Lung (tissue), 12 donors: ENCODE data around the gene LGR5. TPM values are rescaled to one million over a fixed set of nuclear protein-coding genes. Genes with fewer than 3 reads are reported as not detected.

Experiments used
- ATAC-seq: fragments of 200-7000 bp; cut with Tn5 transposase; one replicate; pipeline ENCODE4 v1.9.1; 2020; ENCODE audit warnings: moderate number of reproducible peaks; ENCODE audit not compliant: insufficient read depth, low FRiP score
- DNase-seq, 3 donors: peaks; one replicate each; pipeline ENCODE4 v3.0.0-alpha.2; 2013 to 2017
- H3K27ac ChIP-seq, 2 donors: one replicate each; pipeline ENCODE4 v1.5.1; 2013; ENCODE audit warnings: mild to moderate bottlenecking in 2 of 2, moderate library complexity in 2 of 2, control low read depth in 1 of 2, inconsistent platforms in 1 of 2, low read depth in 1 of 2, low read length in 1 of 2
- H3K27me3 ChIP-seq, 3 donors: one replicate each; pipeline ENCODE4 v1.5.1; 2013; ENCODE audit warnings: low read length in 2 of 3; ENCODE audit not compliant: control insufficient read depth in 3 of 3, insufficient read depth in 3 of 3
- H3K36me3 ChIP-seq, 4 donors: one replicate each; pipeline ENCODE4 v1.5.1; 2013; ENCODE audit warnings: low read length in 4 of 4, mild to moderate bottlenecking in 1 of 4, moderate library complexity in 1 of 4; ENCODE audit not compliant: control insufficient read depth in 4 of 4, insufficient read depth in 4 of 4
- H3K4me1 ChIP-seq, 5 donors: one replicate each; pipeline ENCODE4 v1.5.1; 2013; ENCODE audit warnings: low read length in 5 of 5, mild to moderate bottlenecking in 2 of 5, moderate library complexity in 1 of 5; ENCODE audit not compliant: control insufficient read depth in 5 of 5, insufficient read depth in 5 of 5
- H3K4me3 ChIP-seq: one replicate; pipeline ENCODE4 v1.5.1; 2013; ENCODE audit warnings: mild to moderate bottlenecking, control low read depth, moderate library complexity
- H3K9ac ChIP-seq, 2 donors: one replicate each; pipeline ENCODE4 v1.5.1; 2013; ENCODE audit warnings: low read length in 2 of 2, control low read depth in 1 of 2; ENCODE audit not compliant: insufficient read depth in 1 of 2
- H3K9me3 ChIP-seq, 4 donors: one replicate each; pipeline ENCODE4 v1.5.1; 2013; ENCODE audit warnings: low read length in 3 of 4, mild to moderate bottlenecking in 1 of 4, moderate library complexity in 1 of 4; ENCODE audit not compliant: control insufficient read depth in 4 of 4, insufficient read depth in 3 of 4
- WGBS, 2 donors: extraction: QIAGEN DNeasy Blood & Tissue Kit; methylation state at CpG; one replicate each; pipeline ENCODE4 v1.1.7; 2013; 5-methylcytosine and 5-hydroxymethylcytosine counted together
- polyA plus RNA-seq, 2 donors: library from polyadenylated mRNA; stranded (reverse); fragments of 200-250 nt; gene quantifications; one replicate each; pipeline ENCODE4 v1.2.1, GENCODE V29; 2013
- total RNA-seq, 2 donors: library from RNA; depleted of rRNA in 1 of 2; stranded (reverse); fragments of >200 nt in 1 of 2; gene quantifications; one replicate each; pipeline ENCODE4 v1.2.1, GENCODE V29; 2014 to 2021
- TF ChIP-seq, protein P1 (sequence below): IDR thresholded peaks from 2 replicates; pipeline ENCODE4 v1.5.1; 2012; ENCODE audit warnings: mild to moderate bottlenecking; ENCODE audit errors: control extremely low read depth, extremely low read depth
- donor health status: control.
- donor health status: control.
- donor health status: Bipolar disorder and iron deficiency.
- donor health status: healthy.
- donor health status: DM: yes; HTN: yes; CAD: no.

The LGR5 gene
- total and polyA plus RNA-seq, 4 donors: 0.06 to 1.4 (median 0.21) TPM

DNA sequence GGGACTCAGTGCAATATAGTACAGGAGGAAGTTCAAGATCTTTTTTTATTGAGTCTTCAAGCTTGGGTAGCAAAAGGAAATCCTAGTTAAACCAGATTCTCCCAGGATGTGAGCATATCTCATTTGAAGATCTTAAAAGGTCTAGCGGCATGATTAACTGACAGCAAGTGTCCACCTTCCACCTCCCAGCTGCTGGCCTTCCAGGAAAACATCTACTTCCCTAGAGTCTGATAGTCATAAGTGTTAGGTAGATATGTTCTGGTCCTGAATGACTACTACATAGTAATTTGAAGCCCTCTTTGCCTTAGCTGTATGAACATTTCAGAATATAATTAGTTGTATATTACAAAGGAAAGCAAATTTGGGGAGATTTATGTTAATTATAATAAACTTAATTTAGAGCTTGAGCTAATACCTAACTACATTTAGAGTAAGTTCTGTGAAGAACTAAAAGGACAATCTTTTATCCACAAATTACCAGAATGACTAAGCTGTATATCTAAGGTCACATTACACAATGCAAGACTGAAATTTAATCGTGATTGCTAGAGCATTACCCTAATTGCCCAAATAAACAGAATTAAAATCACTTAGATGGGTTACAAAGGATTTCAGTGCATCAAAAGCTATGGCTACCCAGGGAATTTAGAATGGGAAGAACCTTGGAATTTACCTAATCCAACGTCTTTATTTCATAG, 9.9 kb downstream of the LGR5 start:
- DNase-seq (no peak), ATAC-seq (no peak)
- TF ChIP-seq, protein P1, sequence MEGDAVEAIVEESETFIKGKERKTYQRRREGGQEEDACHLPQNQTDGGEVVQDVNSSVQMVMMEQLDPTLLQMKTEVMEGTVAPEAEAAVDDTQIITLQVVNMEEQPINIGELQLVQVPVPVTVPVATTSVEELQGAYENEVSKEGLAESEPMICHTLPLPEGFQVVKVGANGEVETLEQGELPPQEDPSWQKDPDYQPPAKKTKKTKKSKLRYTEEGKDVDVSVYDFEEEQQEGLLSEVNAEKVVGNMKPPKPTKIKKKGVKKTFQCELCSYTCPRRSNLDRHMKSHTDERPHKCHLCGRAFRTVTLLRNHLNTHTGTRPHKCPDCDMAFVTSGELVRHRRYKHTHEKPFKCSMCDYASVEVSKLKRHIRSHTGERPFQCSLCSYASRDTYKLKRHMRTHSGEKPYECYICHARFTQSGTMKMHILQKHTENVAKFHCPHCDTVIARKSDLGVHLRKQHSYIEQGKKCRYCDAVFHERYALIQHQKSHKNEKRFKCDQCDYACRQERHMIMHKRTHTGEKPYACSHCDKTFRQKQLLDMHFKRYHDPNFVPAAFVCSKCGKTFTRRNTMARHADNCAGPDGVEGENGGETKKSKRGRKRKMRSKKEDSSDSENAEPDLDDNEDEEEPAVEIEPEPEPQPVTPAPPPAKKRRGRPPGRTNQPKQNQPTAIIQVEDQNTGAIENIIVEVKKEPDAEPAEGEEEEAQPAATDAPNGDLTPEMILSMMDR: no peak
- 61 to 67% methylated on average over 3 of the region's 3 CpGs for WGBS, 2 donors
- H3K27ac ChIP-seq: no peak overlapping the region
- peaks cover 0 to 3% (median 0%) of the 10 kb centered on the region in 4 donors for H3K9me3 ChIP-seq
- no peaks in the 10 kb centered on the region for H3K36me3 ChIP-seq
- H3K4me1 ChIP-seq: no peaks in the 10 kb centered on the region
- peaks cover 0 to 14% (median 0%) of the 10 kb centered on the region in 3 donors for H3K27me3 ChIP-seq
- no peak overlapping the region for H3K4me3 ChIP-seq
- no peak overlapping the region for H3K9ac ChIP-seq

GRCh38 chr12:71452006-71452405, 12.4 kb downstream of the LGR5 start:
- H3K27ac ChIP-seq: no peak overlapping the region
- no peak overlapping the region for H3K4me3 ChIP-seq
- H3K36me3 ChIP-seq: no peaks in the 10 kb centered on the region
- H3K9ac ChIP-seq: no peak overlapping the region
- ATAC-seq: no peak
- peaks cover 0 to 3% (median 0%) of the 10 kb centered on the region in 4 donors for H3K9me3 ChIP-seq
- peaks cover 0 to 11% (median 0%) of the 10 kb centered on the region in 3 donors for H3K27me3 ChIP-seq
- WGBS, 2 donors: 53 to 78% methylated on average over 1 of the region's 1 CpG
- H3K4me1 ChIP-seq: no peaks in the 10 kb centered on the region
- TF ChIP-seq, protein P1: no peak
- DNase-seq: no peak

- Histone ChIP-seq H3K9me3 (peaks cover 0 to 3% (median 0%) of the 10 kb centered on the region in 4 donors), H3K36me3 (no peaks in the 10 kb centered on the region), H3K9ac (no peak overlapping the region), H3K27ac (no peak overlapping the region), H3K4me3 (no peak overlapping the region), H3K27me3 (peaks cover 0 to 9% (median 0%) of the 10 kb centered on the region in 3 donors), H3K4me1 (no peaks in the 10 kb centered on the region)
- ATAC-seq: no peak
- TF ChIP-seq, protein P1: no peak
- no peak for DNase-seq
- WGBS, 2 donors: 69 to 82% methylated on average over 3 of the region's 3 CpGs
Measured at GRCh38 chr12:71455028-71455737, 15.6 kb downstream of the LGR5 start.
